HUES64 (cell line): ENCODE measurements around the gene CERK. TPM values are rescaled to one million over a fixed set of nuclear protein-coding genes. Genes with fewer than 3 reads are reported as not detected.
"Not testable (repeated sequence)": the region's sequence is repeated elsewhere in the genome, so short reads cannot be mapped to it uniquely, and the experiment has no call there.

Experiments used
- H3K27ac ChIP-seq: 2 replicates; pipeline ENCODE4 v1.7.0; 2013; ENCODE audit warnings: low read depth, low read length, inconsistent platforms
- H3K27me3 ChIP-seq: 2 replicates; pipeline ENCODE4 v1.6.1; 2013; ENCODE audit warnings: mild to moderate bottlenecking, low read length; ENCODE audit not compliant: insufficient read depth
- H3K36me3 ChIP-seq: 2 replicates; pipeline ENCODE4 v1.6.1; 2013; ENCODE audit warnings: mild to moderate bottlenecking, low read length; ENCODE audit not compliant: insufficient read depth
- H3K4me1 ChIP-seq: 2 replicates; pipeline ENCODE4 v1.6.1; 2013; ENCODE audit warnings: mild to moderate bottlenecking, low read length, moderate library complexity; ENCODE audit not compliant: insufficient read depth
- H3K4me3 ChIP-seq: 2 replicates; pipeline ENCODE4 v1.5.1; 2013; ENCODE audit warnings: mild to moderate bottlenecking, low read length, moderate library complexity
- H3K9ac ChIP-seq: 2 replicates; pipeline ENCODE4 v1.6.1; 2013; ENCODE audit warnings: mild to moderate bottlenecking, low read depth, low read length
- H3K9me3 ChIP-seq: 2 replicates; pipeline ENCODE4 v1.6.1; 2013; ENCODE audit warnings: low read depth, low read length; ENCODE audit not compliant: insufficient read depth
- WGBS: fragments of 150-250, 120-280 bp; methylation state at CpG from one replicate; pipeline ENCODE4 v1.1.7; 2013; ENCODE audit warnings: missing lambda C conversion rate; 5-methylcytosine and 5-hydroxymethylcytosine counted together
- polyA plus RNA-seq, 2 experiments: library from polyadenylated mRNA; stranded (reverse); fragments of 50-300 nt; gene quantifications; one replicate each; pipeline ENCODE4 v1.2.3, GENCODE V29; 2013

Gene CERK
- 34.2 TPM for polyA plus RNA-seq (2013, experiment 1 of 2)
- polyA plus RNA-seq (2013, experiment 2 of 2) = 39.2 TPM

- Histone ChIP-seq H3K4me3 (peak within 1 kb of the TSS; percentile 89), H3K27me3 (no peaks in the 10 kb centered on the region), H3K9ac (peak within 1 kb of the TSS; percentile 80), H3K27ac (peak within 1 kb of the TSS; percentile 52; the same call in 1 of the 2 replicates), H3K9me3 (no peaks in the 10 kb centered on the region), H3K4me1 (peaks cover 19% of the 10 kb centered on the region), H3K36me3 (no peaks in the 10 kb centered on the region)
- WGBS = under 1% methylated on average over 97 of the region's 99 CpGs
Measured at GRCh38 chr22:46737976-46738646, at the start of gene CERK. Gene CERK, minus strand, starts transcription at chr22:46738252. Its CDS starts 104 bp downstream, at chr22:46738148.

GRCh38 chr22:46783721-46784120, 45.7 kb upstream of the CERK start:
- Histone ChIP-seq H3K36me3 (no peaks in the 10 kb centered on the region), H3K27ac (no peak overlapping the region), H3K4me3 (no peak overlapping the region), H3K9me3 (no peaks in the 10 kb centered on the region), H3K9ac (no peak overlapping the region), H3K4me1 (no peaks in the 10 kb centered on the region), H3K27me3 (no peaks in the 10 kb centered on the region)
- WGBS = 97% methylated on average over 3 of the region's 3 CpGs

GRCh38 chr22:46782200-46782599, 44.1 kb upstream of the CERK start:
- 97% methylated on average over 7 of the region's 10 CpGs for WGBS
- not testable (repeated sequence) for H3K9ac ChIP-seq, H3K27ac ChIP-seq, H3K4me1 ChIP-seq, H3K27me3 ChIP-seq, H3K36me3 ChIP-seq, H3K9me3 ChIP-seq, H3K4me3 ChIP-seq

- WGBS = 94% methylated on average over 9 of the region's 9 CpGs
- no peaks in the 10 kb centered on the region for H3K4me1 ChIP-seq
- H3K9ac ChIP-seq = no peak overlapping the region
- no peak overlapping the region for H3K27ac ChIP-seq
- H3K36me3 ChIP-seq = no peaks in the 10 kb centered on the region
- H3K9me3 ChIP-seq = no peaks in the 10 kb centered on the region
- H3K27me3 ChIP-seq = no peaks in the 10 kb centered on the region
- no peak overlapping the region for H3K4me3 ChIP-seq
Measured at GRCh38 chr22:46781291-46781690, 43.2 kb upstream of the CERK start.

GRCh38 chr22:46780453-46780852, 42.4 kb upstream of the CERK start:
- H3K27ac ChIP-seq = no peak overlapping the region
- no peaks in the 10 kb centered on the region for H3K9me3 ChIP-seq
- no peaks in the 10 kb centered on the region for H3K27me3 ChIP-seq
- peaks cover 6% of the 10 kb centered on the region; the same call in 1 of the 2 replicates for H3K4me1 ChIP-seq
- H3K36me3 ChIP-seq = no peaks in the 10 kb centered on the region
- H3K9ac ChIP-seq = no peak overlapping the region
- 95% methylated on average over 9 of the region's 9 CpGs for WGBS
- H3K4me3 ChIP-seq = no peak overlapping the region

GRCh38 chr22:46779651-46780050, 41.6 kb upstream of the CERK start:
- Histone ChIP-seq H3K27me3 (no peaks in the 10 kb centered on the region), H3K27ac (no peak overlapping the region), H3K4me1 (peaks cover 14% of the 10 kb centered on the region), H3K4me3 (no peak overlapping the region), H3K9me3 (no peaks in the 10 kb centered on the region), H3K9ac (no peak overlapping the region), H3K36me3 (no peaks in the 10 kb centered on the region)
- WGBS = 93% methylated on average over 9 of the region's 9 CpGs

- Histone ChIP-seq H3K4me3 (no peak overlapping the region), H3K36me3 (no peaks in the 10 kb centered on the region), H3K9ac (no peak overlapping the region), H3K4me1 (peaks cover 20% of the 10 kb centered on the region), H3K27me3 (no peaks in the 10 kb centered on the region), H3K9me3 (no peaks in the 10 kb centered on the region), H3K27ac (no peak overlapping the region)
- over 99% methylated on average over 4 of the region's 4 CpGs for WGBS
Measured at GRCh38 chr22:46779023-46779422, 41.0 kb upstream of the CERK start.

- H3K9me3 ChIP-seq = no peaks in the 10 kb centered on the region
- no peak overlapping the region for H3K9ac ChIP-seq
Measured at GRCh38 chr22:46777609-46777970, 39.5 kb upstream of the CERK start.

GRCh38 chr22:46776876-46777608, 39.0 kb upstream of the CERK start:
- Histone ChIP-seq H3K4me3 (no peak overlapping the region), H3K9ac (no peak overlapping the region), H3K27me3 (no peaks in the 10 kb centered on the region), H3K9me3 (no peaks in the 10 kb centered on the region), H3K4me1 (peaks cover 21% of the 10 kb centered on the region), H3K36me3 (no peaks in the 10 kb centered on the region), H3K27ac (no peak overlapping the region)
- WGBS = 92% methylated on average over 18 of the region's 18 CpGs

More at GRCh38 chr22:46777609-46777970, 39.5 kb upstream of the CERK start:
- Histone ChIP-seq H3K27ac (no peak overlapping the region), H3K4me1 (peaks cover 21% of the 10 kb centered on the region), H3K4me3 (no peak overlapping the region), H3K27me3 (no peaks in the 10 kb centered on the region), H3K36me3 (no peaks in the 10 kb centered on the region)
- WGBS = 93% methylated on average over 11 of the region's 11 CpGs

GRCh38 chr22:46775850-46776826, 38.1 kb upstream of the CERK start:
- H3K9ac ChIP-seq = no peak overlapping the region

More at GRCh38 chr22:46775850-46776826, 38.1 kb upstream of the CERK start:
- WGBS = 92% methylated on average over 22 of the region's 22 CpGs
- peaks cover 21% of the 10 kb centered on the region for H3K4me1 ChIP-seq
- H3K4me3 ChIP-seq = no peak overlapping the region
- H3K27me3 ChIP-seq = no peaks in the 10 kb centered on the region
- H3K27ac ChIP-seq = no peak overlapping the region
- no peaks in the 10 kb centered on the region for H3K9me3 ChIP-seq
- H3K36me3 ChIP-seq = no peaks in the 10 kb centered on the region
